Breast epithelium (tissue), 4 donors: Measurements from ENCODE around the gene SLC39A2. TPM values are rescaled to one million over a fixed set of nuclear protein-coding genes. Genes with fewer than 3 reads are reported as not detected.

Source experiments
- DNase-seq, 2 donors: peaks; one replicate each; pipeline ENCODE4 v3.0.0-alpha.2; 2019; ENCODE audit warnings: low spot score in 2 of 2
- H3K27ac ChIP-seq, 2 donors: fragments of 200-600 bp; sonication (generic) in 1 of 2; one replicate each; pipeline ENCODE4 v1.5.1; 2016 to 2019; ENCODE audit warnings: mild to moderate bottlenecking in 1 of 2
- H3K27me3 ChIP-seq, 2 donors: fragments of 200-600 bp; sonication (generic) in 1 of 2; one replicate each; pipeline versions ENCODE4 v1.5.1 to v1.6.0; 2017 to 2019; ENCODE audit warnings: control low read depth in 1 of 2, mild to moderate bottlenecking in 1 of 2
- H3K36me3 ChIP-seq: fragments of 200-600 bp; one replicate; pipeline ENCODE4 v1.5.1; 2019
- H3K4me1 ChIP-seq, 2 donors: fragments of 200-600 bp; sonication (generic); one replicate each; pipeline ENCODE4 v1.5.1; 2016 to 2019; ENCODE audit warnings: control low read depth in 1 of 2
- H3K4me3 ChIP-seq, 3 donors: fragments of 200-600 bp; sonication (generic); 1 replicate in 2 of 3; 2 replicates in 1 of 3; pipeline ENCODE4 v1.5.1; 2016 to 2019; ENCODE audit warnings: mild to moderate bottlenecking in 3 of 3, moderate library complexity in 2 of 3
- H3K9me3 ChIP-seq, 2 donors: fragments of 200-600 bp; sonication (generic) in 1 of 2; one replicate each; pipeline ENCODE4 v1.5.1; 2016 to 2019; ENCODE audit warnings: control low read depth in 1 of 2
- CTCF ChIP-seq, 3 donors: fragments of 450-650 bp; IDR thresholded peaks; one replicate each; pipeline ENCODE4 v1.5.1; 2016 to 2017; ENCODE audit warnings: antibody characterized with exemption in 3 of 3, mild to moderate bottlenecking in 3 of 3, moderate library complexity in 3 of 3
- POLR2A ChIP-seq: fragments of 450-650 bp; IDR thresholded peaks from one replicate; pipeline ENCODE4 v1.6.1; 2016; ENCODE audit warnings: antibody characterized with exemption, mild to moderate bottlenecking, moderate library complexity
- POLR2AphosphoS5 ChIP-seq, 3 donors: sonication (generic); formaldehyde crosslinking; IDR thresholded peaks; one replicate each; pipeline ENCODE4 v1.6.1; 2017; ENCODE audit warnings: antibody characterized with exemption in 3 of 3
- intact Hi-C: fragments of 100-400 bp; cut with DNase I; formaldehyde crosslinking; loops from one replicate; pipeline ENCODE4 v1.15.1; 2023; ENCODE audit warnings: low total_unique reads
- total RNA-seq, 3 donors: library from RNA; depleted of rRNA; stranded (reverse); fragments of >200 nt; gene quantifications; one replicate each; pipeline ENCODE4 v1.1.0, GENCODE V29; 2016

Gene SLC39A2
- total RNA-seq, 3 donors from 2014 or later = 0.59 TPM; not detected in 2

GRCh38 chr14:21049271-21049673, 50.2 kb downstream of the SLC39A2 start:
- intact Hi-C loops = no loop called here
- Histone ChIP-seq H3K27ac (no peak overlapping the region), H3K9me3 (no peaks in the 10 kb centered on the region), H3K4me1 (peaks cover 0 to 3% of the 10 kb centered on the region in 2 donors), H3K27me3 (no peaks in the 10 kb centered on the region), H3K4me3 (no peak overlapping the region), H3K36me3 (no peaks in the 10 kb centered on the region)
- no peak for DNase-seq
- TF ChIP-seq POLR2AphosphoS5 (IDR thresholded peaks at IDR 0.05) = no peak
- no peak for TF ChIP-seq CTCF (IDR thresholded peaks at IDR 0.05)
- no peak for TF ChIP-seq POLR2A

- TF ChIP-seq CTCF (IDR thresholded peaks at IDR 0.05) = no peak
- no peak for TF ChIP-seq POLR2A
- TF ChIP-seq POLR2AphosphoS5 (IDR thresholded peaks at IDR 0.05) = no peak
- DNase-seq = no peak
- H3K27ac ChIP-seq = no peak overlapping the region
- intact Hi-C loops = no loop called here
- H3K4me1 ChIP-seq = no peaks in the 10 kb centered on the region
- no peaks in the 10 kb centered on the region for H3K27me3 ChIP-seq
- H3K4me3 ChIP-seq = no peak overlapping the region
- H3K9me3 ChIP-seq = no peaks in the 10 kb centered on the region
- no peaks in the 10 kb centered on the region for H3K36me3 ChIP-seq
Measured at GRCh38 chr14:21050597-21050996, 51.5 kb downstream of the SLC39A2 start.

Other genes with a start within 250 kb of the SLC39A2 start
- 1 to 10 TPM in 1 of 3 donors, not detected in 2; 1.3 TPM for gene EDDM3B, start 230.9 kb upstream of the SLC39A2 start, total RNA-seq
- gene RNASE6, start 218.0 kb upstream of the SLC39A2 start, total RNA-seq = 10 to 100 TPM in 2 of 3 donors, 1 to 10 TPM in 1; 7.2 to 58.7 (median 16.7) TPM
- 1,000 to 10,000 TPM in 1 of 3 donors, 100 to 1,000 TPM in 2; 125 to 1,186 (median 303) TPM for gene RNASE1, start 196.4 kb upstream of the SLC39A2 start, total RNA-seq
- gene RNASE3, start 107.9 kb upstream of the SLC39A2 start, total RNA-seq = not detected
- 1 to 10 TPM; 1.3 to 3.2 (median 2.0) TPM for gene RNASE2, start 43.8 kb upstream of the SLC39A2 start, total RNA-seq
- 100 to 1,000 TPM in 1 of 3 donors, 10 to 100 TPM in 2; 78.6 to 105 (median 89.5) TPM for gene METTL17, start 9.3 kb upstream of the SLC39A2 start, total RNA-seq
- gene NDRG2, start 25.8 kb downstream of the SLC39A2 start, total RNA-seq = 100 to 1,000 TPM; 251 to 693 (median 258) TPM
- gene TPPP2, start 30.9 kb downstream of the SLC39A2 start, total RNA-seq = under 1 TPM in 1 of 3 donors, not detected in 2; 0.15 TPM
- not detected for gene RNASE13, start 35.5 kb downstream of the SLC39A2 start, total RNA-seq
- gene RNASE7, start 43.1 kb downstream of the SLC39A2 start, total RNA-seq = 1 to 10 TPM in 2 of 3 donors, not detected in 1; 1.6 to 3.1 TPM
- gene RNASE8, start 58.5 kb downstream of the SLC39A2 start, total RNA-seq = not detected
- gene ARHGEF40, start 71.0 kb downstream of the SLC39A2 start, total RNA-seq = 10 to 100 TPM; 33.7 to 51.4 (median 40.6) TPM
- 10 to 100 TPM; 32.4 to 62.2 (median 32.8) TPM for gene ZNF219, start 99.4 kb downstream of the SLC39A2 start, total RNA-seq
- 1 to 10 TPM in 1 of 3 donors, under 1 TPM in 2; 0.44 to 1.3 (median 0.98) TPM for gene TMEM253, start 101.8 kb downstream of the SLC39A2 start, total RNA-seq
- not detected for gene OR5AU1, start 156.8 kb downstream of the SLC39A2 start, total RNA-seq